Smooth muscle cell (in vitro differentiated cells): ENCODE results near the gene ASPHD2. TPM values are rescaled to one million over a fixed set of nuclear protein-coding genes. Genes with fewer than 3 reads are reported as not detected.

ENCODE experiments used
- DNase-seq: peaks from one replicate; lab custom pipeline; 2025; ENCODE audit not compliant: unreplicated experiment; lab: John Stamatoyannopoulos, UW
- H2AFZ ChIP-seq: fragments of 200-600 bp; sonication (generic); 2 replicates; pipeline ENCODE4 v1.6.0; 2016; ENCODE audit warnings: antibody characterized with exemption, low read depth, mild to moderate bottlenecking
- H3F3A ChIP-seq: fragments of 200-600 bp; sonication (generic); 2 replicates; pipeline ENCODE4 v1.6.0; 2017; ENCODE audit warnings: antibody characterized with exemption, low read depth
- H3K27ac ChIP-seq: fragments of 200-600 bp; sonication (generic); 2 replicates; pipeline ENCODE4 v1.5.1; 2016; ENCODE audit warnings: low read depth, mild to moderate bottlenecking
- H3K27me3 ChIP-seq: fragments of 200-600 bp; sonication (generic); 2 replicates; pipeline ENCODE4 v1.6.1; 2016; ENCODE audit warnings: low read depth, mild to moderate bottlenecking
- H3K36me3 ChIP-seq: fragments of 200-600 bp; sonication (generic); 2 replicates; pipeline ENCODE4 v1.5.1; 2016; ENCODE audit warnings: low read depth
- H3K4me1 ChIP-seq: fragments of 200-600 bp; sonication (generic); 2 replicates; pipeline ENCODE4 v1.5.1; 2016; ENCODE audit warnings: low read depth
- H3K4me2 ChIP-seq: fragments of 200-600 bp; sonication (generic); 2 replicates; pipeline ENCODE4 v1.6.0; 2016; ENCODE audit warnings: mild to moderate bottlenecking
- H3K4me3 ChIP-seq: fragments of 200-600 bp; sonication (generic); 2 replicates; pipeline ENCODE4 v1.5.1; 2016; ENCODE audit warnings: mild to moderate bottlenecking
- H3K79me2 ChIP-seq: fragments of 200-600 bp; sonication (generic); 2 replicates; pipeline ENCODE4 v1.6.0; 2016; ENCODE audit warnings: low read depth, mild to moderate bottlenecking
- H3K9ac ChIP-seq: fragments of 200-600 bp; sonication (generic); 2 replicates; pipeline ENCODE4 v1.6.0; 2016; ENCODE audit warnings: low read depth
- H3K9me3 ChIP-seq: fragments of 200-600 bp; sonication (generic); replicated peaks from 2 replicates; pipeline ENCODE4 v1.5.1; 2016; ENCODE audit warnings: low read depth
- H4K20me1 ChIP-seq: fragments of 200-600 bp; sonication (generic); 2 replicates; pipeline ENCODE4 v1.6.0; 2016; ENCODE audit warnings: low read depth
- CTCF ChIP-seq: fragments of 200-600 bp; sonication (generic); IDR thresholded peaks from 2 replicates; pipeline ENCODE4 v1.5.1; 2017; ENCODE audit warnings: borderline replicate concordance, mild to moderate bottlenecking, antibody characterized with exemption; ENCODE audit not compliant: insufficient read depth, poor library complexity, severe bottlenecking
- WGBS: methylation state at CpG from one replicate; pipeline ENCODE4 v1.1.7; 2016; ENCODE audit warnings: low lambda C conversion rate; 5-methylcytosine and 5-hydroxymethylcytosine counted together
- polyA plus RNA-seq: library from polyadenylated mRNA; unstranded; fragments of >200 nt; fragmentation: Nextera tagmentation; extraction: Ambion mirVana; gene quantifications from 2 replicates; pipeline ENCODE4 v1.2.1, GENCODE V29; 2016
- total RNA-seq: library from RNA; depleted of rRNA; stranded (reverse); fragments of >200 nt; gene quantifications from 2 replicates; pipeline ENCODE4 v1.2.3, GENCODE V29; 2014

The ASPHD2 gene
- total and polyA plus RNA-seq, 2 experiments from 2014 or later: 3.7 to 4.5 TPM

DNA sequence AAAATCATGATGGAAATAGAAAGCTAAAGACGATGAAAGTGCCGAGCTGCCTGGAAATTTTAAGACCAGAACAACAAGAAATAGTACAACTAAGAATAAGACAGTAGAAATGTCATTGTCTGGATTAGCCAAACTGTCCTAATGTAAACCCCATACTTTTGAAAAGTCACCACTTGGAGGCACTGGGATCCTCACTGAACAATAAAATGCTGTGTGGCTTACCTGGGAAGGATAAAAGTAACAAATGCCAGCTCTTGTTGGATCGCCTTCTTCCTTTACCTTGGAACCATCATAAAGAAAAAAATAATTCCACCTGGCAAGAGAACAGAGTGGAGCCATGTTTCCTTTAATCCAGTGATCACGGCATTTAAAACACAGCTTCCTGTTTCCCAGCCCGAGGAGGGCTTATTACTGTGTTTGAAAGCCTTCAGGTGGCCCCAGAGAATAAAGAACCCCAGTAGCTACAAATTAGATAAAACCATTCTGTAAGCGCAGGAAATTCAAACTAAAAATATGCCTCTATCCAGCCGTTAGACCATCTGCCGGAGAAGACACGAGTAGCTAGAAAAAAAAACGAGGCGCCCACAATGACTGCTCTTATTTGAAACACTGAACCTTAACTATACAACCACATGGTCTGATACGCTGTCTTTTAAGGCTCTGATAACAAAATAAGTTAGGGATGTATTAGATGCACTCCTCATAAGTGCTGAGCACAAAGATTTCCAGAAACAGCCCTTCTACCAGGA, 50.2 kb downstream of the ASPHD2 start:
- Histone ChIP-seq H3F3A (peaks cover 28% of the 10 kb centered on the region), H3K79me2 (peaks cover 12% of the 10 kb centered on the region), H3K27me3 (no peaks in the 10 kb centered on the region), H3K4me2 (peak overlapping the region; percentile 4), H3K36me3 (no peaks in the 10 kb centered on the region), H4K20me1 (no peaks in the 10 kb centered on the region), H3K27ac (peak overlapping the region; percentile 98), H3K9me3 (no peaks in the 10 kb centered on the region), H3K4me3 (peak overlapping the region; percentile 27), H2AFZ (no peak overlapping the region), H3K4me1 (peaks cover 24% of the 10 kb centered on the region), H3K9ac (no peak overlapping the region)
- DNase-seq: no peak
- WGBS: 91% methylated on average over 12 of the region's 12 CpGs
- TF ChIP-seq CTCF: no peak

DNA sequence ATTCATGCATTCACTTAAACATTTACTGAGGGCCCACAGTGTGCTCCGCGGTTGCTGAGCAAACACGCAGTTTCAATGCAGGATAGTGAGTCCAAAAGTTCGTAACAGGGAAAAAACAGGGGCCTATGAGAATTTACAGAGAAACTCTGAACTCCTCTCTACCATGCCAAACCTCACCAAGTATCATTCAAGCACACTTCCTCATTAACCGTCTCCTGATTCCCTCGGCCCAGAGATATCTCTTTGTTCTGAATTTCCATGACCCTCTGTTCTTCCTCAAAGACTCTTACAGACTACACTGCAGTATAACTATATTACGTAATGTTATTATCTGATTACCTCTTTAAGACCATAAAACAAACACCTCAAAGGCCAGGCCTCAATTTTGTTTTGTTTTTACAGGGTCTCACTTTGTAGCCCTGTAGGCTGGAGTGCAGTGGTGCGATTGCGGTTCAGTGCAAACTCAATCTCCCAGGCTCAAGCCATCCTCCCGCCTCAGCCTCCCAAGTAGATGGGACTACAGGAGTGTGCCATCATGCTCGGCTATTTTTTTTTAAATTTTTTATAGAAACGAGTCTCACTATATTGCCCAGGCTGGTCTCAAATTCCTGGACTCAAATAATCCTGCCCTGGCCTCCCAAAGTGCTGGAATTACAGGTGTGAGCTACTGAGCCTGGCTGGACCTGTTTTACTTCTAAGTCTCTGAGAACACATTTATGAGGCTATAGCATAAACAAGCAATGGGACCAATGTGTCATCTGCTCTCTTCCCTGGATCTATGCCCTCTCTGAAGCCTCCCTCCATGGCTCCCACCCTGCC, 50.9 kb downstream of the ASPHD2 start:
- peaks cover 31% of the 10 kb centered on the region for H3K4me1 ChIP-seq
- peaks cover 28% of the 10 kb centered on the region for H3F3A ChIP-seq
- no peak overlapping the region for H3K9ac ChIP-seq
- H3K36me3 ChIP-seq: no peaks in the 10 kb centered on the region
- H3K27ac ChIP-seq: peak overlapping the region; percentile 98
- H3K9me3 ChIP-seq: no peaks in the 10 kb centered on the region
- no peak for TF ChIP-seq CTCF
- H2AFZ ChIP-seq: no peak overlapping the region
- no peak for DNase-seq
- H4K20me1 ChIP-seq: no peaks in the 10 kb centered on the region
- peaks cover 20% of the 10 kb centered on the region for H3K79me2 ChIP-seq
- H3K4me3 ChIP-seq: peak overlapping the region; percentile 27
- no peaks in the 10 kb centered on the region for H3K27me3 ChIP-seq
- H3K4me2 ChIP-seq: peak overlapping the region; percentile 5
- WGBS: 84% methylated on average over 12 of the region's 12 CpGs

- DNase-seq: no peak
- Histone ChIP-seq H3K27ac (peak overlapping the region; percentile 98), H3K36me3 (no peaks in the 10 kb centered on the region), H4K20me1 (no peaks in the 10 kb centered on the region), H3F3A (peaks cover 28% of the 10 kb centered on the region), H3K27me3 (no peaks in the 10 kb centered on the region), H3K4me3 (no peak overlapping the region), H3K9ac (no peak overlapping the region), H3K4me1 (peaks cover 31% of the 10 kb centered on the region), H3K9me3 (no peaks in the 10 kb centered on the region), H2AFZ (no peak overlapping the region), H3K79me2 (peaks cover 21% of the 10 kb centered on the region), H3K4me2 (peak overlapping the region; percentile 5)
- TF ChIP-seq CTCF: no peak
- WGBS: 89% methylated on average over 2 of the region's 2 CpGs
Measured at GRCh38 chr22:26480611-26480932, 51.5 kb downstream of the ASPHD2 start.
